Measurements from ENCODE around the gene COL5A2. TPM values are rescaled to one million over a fixed set of nuclear protein-coding genes. Genes with fewer than 3 reads are reported as not detected.

Gene COL5A2
- total RNA-seq, 2 donors from 2014 or later = 10.4 to 24.6 TPM

DNA sequence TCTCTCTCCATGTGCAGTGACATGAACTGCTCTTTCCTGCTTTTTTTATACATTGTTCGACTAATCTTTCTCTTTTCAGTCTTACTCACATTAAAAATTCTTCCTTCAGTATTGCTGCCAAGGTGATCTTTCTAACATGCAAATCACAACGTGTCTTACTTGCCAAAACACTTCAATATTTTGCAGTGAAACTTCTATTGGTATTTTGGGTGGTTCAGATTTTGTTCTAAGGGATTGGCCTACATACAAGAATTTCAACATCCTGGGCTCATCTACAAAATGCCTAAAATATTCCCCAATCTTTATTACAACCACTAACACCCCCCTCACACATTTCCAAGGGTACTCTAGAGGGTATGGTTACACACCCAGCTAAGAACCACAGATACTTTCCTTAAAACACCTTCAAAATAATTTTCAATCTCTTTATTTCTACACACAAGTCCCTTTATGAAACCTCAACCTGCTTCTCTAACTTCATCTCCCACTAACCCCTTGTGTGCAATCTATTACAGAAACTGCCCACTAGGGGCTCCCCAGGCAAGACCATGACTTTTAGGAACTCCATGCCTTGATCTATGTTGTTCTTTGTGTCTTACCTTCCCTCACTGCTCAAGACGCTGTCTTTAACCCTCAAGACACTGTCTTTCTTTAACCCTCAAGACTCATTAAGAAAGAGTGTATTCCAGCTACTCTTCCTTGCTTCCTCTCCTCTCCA, 154.5 kb downstream of the COL5A2 start:
- no peak overlapping the region for H3K27ac ChIP-seq

DNA sequence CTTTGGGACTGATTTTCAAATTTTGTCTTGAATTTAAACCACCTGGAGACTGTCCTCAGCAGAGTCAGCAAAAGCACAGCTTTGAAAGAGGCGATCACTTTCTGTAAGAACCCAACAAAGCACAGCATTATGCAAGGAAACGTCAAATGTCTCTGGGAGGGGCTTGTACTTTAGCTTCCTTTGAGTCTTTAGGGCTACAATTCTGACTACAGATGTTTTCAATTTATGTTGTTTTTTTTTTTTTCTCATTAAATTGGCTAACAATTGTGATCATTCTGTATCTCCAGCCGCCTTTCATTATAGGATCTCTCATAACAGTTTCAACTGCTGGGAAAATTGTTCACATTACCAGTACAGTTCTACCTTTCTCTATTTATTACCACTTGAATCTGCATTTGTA, 157.1 kb downstream of the COL5A2 start:
- TF ChIP-seq, protein P1, sequence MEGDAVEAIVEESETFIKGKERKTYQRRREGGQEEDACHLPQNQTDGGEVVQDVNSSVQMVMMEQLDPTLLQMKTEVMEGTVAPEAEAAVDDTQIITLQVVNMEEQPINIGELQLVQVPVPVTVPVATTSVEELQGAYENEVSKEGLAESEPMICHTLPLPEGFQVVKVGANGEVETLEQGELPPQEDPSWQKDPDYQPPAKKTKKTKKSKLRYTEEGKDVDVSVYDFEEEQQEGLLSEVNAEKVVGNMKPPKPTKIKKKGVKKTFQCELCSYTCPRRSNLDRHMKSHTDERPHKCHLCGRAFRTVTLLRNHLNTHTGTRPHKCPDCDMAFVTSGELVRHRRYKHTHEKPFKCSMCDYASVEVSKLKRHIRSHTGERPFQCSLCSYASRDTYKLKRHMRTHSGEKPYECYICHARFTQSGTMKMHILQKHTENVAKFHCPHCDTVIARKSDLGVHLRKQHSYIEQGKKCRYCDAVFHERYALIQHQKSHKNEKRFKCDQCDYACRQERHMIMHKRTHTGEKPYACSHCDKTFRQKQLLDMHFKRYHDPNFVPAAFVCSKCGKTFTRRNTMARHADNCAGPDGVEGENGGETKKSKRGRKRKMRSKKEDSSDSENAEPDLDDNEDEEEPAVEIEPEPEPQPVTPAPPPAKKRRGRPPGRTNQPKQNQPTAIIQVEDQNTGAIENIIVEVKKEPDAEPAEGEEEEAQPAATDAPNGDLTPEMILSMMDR (IDR thresholded peaks at IDR 0.05) = no peak
- Histone ChIP-seq H3K4me3 (no peak overlapping the region), H3K9ac (ENCODE audit: low read depth in 2 of 2, low read length in 2 of 2) (no peak overlapping the region), H3K36me3 (no peaks in the 10 kb centered on the region), H3K27me3 (no peaks in the 10 kb centered on the region), H3K4me1 (no peaks in the 10 kb centered on the region), H3K27ac (no peak overlapping the region), H3K9me3 (no peaks in the 10 kb centered on the region)
- intact Hi-C loops (cut with DNase I) = no loop called here
- DNase-seq = no peak

More for the DNA sequence above, 154.5 kb downstream of the COL5A2 start:
- Histone ChIP-seq H3K9ac (ENCODE audit: low read depth in 2 of 2, low read length in 2 of 2) (no peak overlapping the region), H3K36me3 (no peaks in the 10 kb centered on the region), H3K4me1 (no peaks in the 10 kb centered on the region), H3K4me3 (no peak overlapping the region), H3K27me3 (no peaks in the 10 kb centered on the region), H3K9me3 (no peaks in the 10 kb centered on the region)
- intact Hi-C loops (cut with DNase I) = no loop called here
- TF ChIP-seq, protein P1 (IDR thresholded peaks at IDR 0.05) = no peak
- no peak for DNase-seq

DNA sequence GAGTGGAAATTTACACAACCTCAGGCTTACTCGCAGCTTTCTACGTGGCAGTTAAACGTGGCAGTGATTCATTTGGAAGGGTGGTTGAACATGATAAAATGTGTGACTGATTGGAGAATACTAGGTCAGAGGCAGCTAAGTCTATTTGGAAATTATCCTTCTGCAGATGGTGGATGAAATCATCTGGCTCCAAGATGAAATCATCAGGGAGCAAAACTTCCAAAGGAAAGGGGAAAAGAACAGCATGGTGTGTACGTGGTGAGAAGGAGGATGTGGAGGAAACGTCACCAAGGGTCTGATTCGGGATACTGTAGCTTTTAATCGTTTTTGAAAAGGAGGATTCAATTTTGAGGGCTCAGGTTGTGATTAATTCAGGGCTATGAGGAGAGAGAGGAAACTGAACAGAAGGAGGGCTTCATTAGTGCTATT, 157.5 kb downstream of the COL5A2 start:
- Histone ChIP-seq H3K9ac (ENCODE audit: low read depth in 2 of 2, low read length in 2 of 2) (no peak overlapping the region), H3K27me3 (no peaks in the 10 kb centered on the region), H3K4me1 (no peaks in the 10 kb centered on the region), H3K27ac (no peak overlapping the region), H3K9me3 (no peaks in the 10 kb centered on the region), H3K36me3 (no peaks in the 10 kb centered on the region), H3K4me3 (no peak overlapping the region)
- TF ChIP-seq, protein P1 (IDR thresholded peaks at IDR 0.05) = no peak
- intact Hi-C loops (cut with DNase I) = no loop called here
- no peak for DNase-seq

DNA sequence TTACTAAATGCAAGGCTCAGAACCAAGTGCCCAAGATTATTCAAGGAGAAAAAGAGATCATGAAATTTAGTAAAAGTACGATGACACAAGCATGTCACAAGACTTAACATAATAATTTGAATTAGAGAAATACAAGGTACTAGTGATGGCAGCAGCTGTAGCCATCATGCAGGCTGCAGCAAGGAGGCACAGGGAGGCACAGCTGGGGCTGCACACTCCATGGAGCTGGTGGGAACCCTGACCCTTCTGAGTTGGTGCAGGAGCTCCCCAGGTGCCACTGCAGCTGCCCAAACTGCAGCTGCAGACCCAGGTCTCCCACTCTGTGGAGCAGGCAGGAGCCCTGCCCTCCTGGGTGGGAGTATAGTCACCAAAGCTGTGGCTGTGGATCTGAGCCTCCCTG, 159.4 kb downstream of the COL5A2 start:
- no peak overlapping the region for H3K4me3 ChIP-seq
- H3K4me1 ChIP-seq = no peaks in the 10 kb centered on the region
- TF ChIP-seq, protein P1 (IDR thresholded peaks at IDR 0.05) = no peak
- H3K9ac ChIP-seq (ENCODE audit: low read depth in 2 of 2, low read length in 2 of 2) = no peak overlapping the region
- DNase-seq = no peak
- no peaks in the 10 kb centered on the region for H3K36me3 ChIP-seq
- no peaks in the 10 kb centered on the region for H3K9me3 ChIP-seq
- intact Hi-C loops (cut with DNase I) = no loop called here
- no peak overlapping the region for H3K27ac ChIP-seq
- no peaks in the 10 kb centered on the region for H3K27me3 ChIP-seq

DNA sequence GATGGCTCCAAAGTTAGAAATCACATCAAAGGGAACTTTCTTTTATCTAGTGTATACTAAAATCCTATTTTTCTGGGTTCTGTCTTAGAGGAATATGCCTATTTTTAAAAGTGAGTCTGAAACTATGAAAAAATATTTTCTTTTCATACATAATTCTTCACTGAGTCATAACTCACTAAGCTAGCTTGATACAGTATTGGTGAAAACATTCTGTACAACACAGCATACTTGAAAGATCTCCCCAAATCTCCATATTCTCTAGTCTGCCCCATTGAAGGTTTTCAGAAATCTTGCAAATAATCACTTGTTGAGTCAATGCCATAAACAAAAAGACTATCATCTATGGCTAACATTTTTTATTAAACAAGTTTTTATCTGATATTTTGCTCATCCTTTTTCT, 160.9 kb downstream of the COL5A2 start:
- no peaks in the 10 kb centered on the region for H3K36me3 ChIP-seq
- intact Hi-C loops (cut with DNase I) = no loop called here
- H3K4me3 ChIP-seq = no peak overlapping the region
- TF ChIP-seq, protein P1 (IDR thresholded peaks at IDR 0.05) = no peak
- H3K4me1 ChIP-seq = no peaks in the 10 kb centered on the region
- H3K9ac ChIP-seq (ENCODE audit: low read depth in 2 of 2, low read length in 2 of 2) = no peak overlapping the region
- H3K27me3 ChIP-seq = no peaks in the 10 kb centered on the region
- no peak overlapping the region for H3K27ac ChIP-seq
- no peaks in the 10 kb centered on the region for H3K9me3 ChIP-seq
- no peak for DNase-seq
